GM23248 (cell line): ENCODE data around the gene PTCH1. TPM values are rescaled to one million over a fixed set of nuclear protein-coding genes. Genes with fewer than 3 reads are reported as not detected.

Experiments
- DNase-seq: peaks from one replicate; pipeline ENCODE4 v3.0.0-alpha.2; 2015
- H2AFZ ChIP-seq: fragments of 200-600 bp; sonication (generic); 2 replicates; pipeline ENCODE4 v1.6.1; 2016; ENCODE audit warnings: antibody characterized with exemption
- H3F3A ChIP-seq: fragments of 200-600 bp; sonication (generic); 2 replicates; pipeline ENCODE4 v1.6.1; 2016; ENCODE audit warnings: mild to moderate bottlenecking, antibody characterized with exemption, mixed run types; ENCODE audit not compliant: insufficient read depth
- H3K27ac ChIP-seq: fragments of 200-600 bp; sonication (generic); 2 replicates; pipeline ENCODE4 v1.5.1; 2016; ENCODE audit warnings: mild to moderate bottlenecking
- H3K27me3 ChIP-seq: fragments of 200-600 bp; sonication (generic); replicated peaks from 2 replicates; pipeline ENCODE4 v1.6.1; 2016; ENCODE audit warnings: mild to moderate bottlenecking; ENCODE audit not compliant: insufficient read depth
- H3K36me3 ChIP-seq: fragments of 200-600 bp; sonication (generic); 2 replicates; pipeline ENCODE4 v1.6.1; 2016; ENCODE audit warnings: low read depth, mild to moderate bottlenecking
- H3K4me1 ChIP-seq: fragments of 200-600 bp; sonication (generic); 2 replicates; pipeline ENCODE4 v1.6.1; 2016; ENCODE audit warnings: mild to moderate bottlenecking; ENCODE audit not compliant: insufficient read depth
- H3K4me2 ChIP-seq: fragments of 200-600 bp; sonication (generic); one replicate; pipeline ENCODE4 v1.6.1; 2016; ENCODE audit warnings: mild to moderate bottlenecking; ENCODE audit not compliant: unreplicated experiment
- H3K4me3 ChIP-seq: fragments of 200-600 bp; sonication (generic); 2 replicates; pipeline ENCODE4 v1.5.1; 2016; ENCODE audit warnings: mild to moderate bottlenecking
- H3K79me2 ChIP-seq: fragments of 200-600 bp; sonication (generic); 2 replicates; pipeline ENCODE4 v1.6.1; 2016; ENCODE audit warnings: mild to moderate bottlenecking; ENCODE audit not compliant: insufficient read depth
- H3K9ac ChIP-seq: fragments of 200-600 bp; sonication (generic); 2 replicates; pipeline ENCODE4 v1.6.1; 2016; ENCODE audit warnings: mild to moderate bottlenecking
- H3K9me2 ChIP-seq: fragments of 200-600 bp; sonication (generic); 2 replicates; pipeline ENCODE4 v1.6.1; 2016; ENCODE audit warnings: mixed run types, mild to moderate bottlenecking, moderate library complexity; ENCODE audit not compliant: insufficient read depth
- H3K9me3 ChIP-seq: fragments of 200-600 bp; sonication (generic); one replicate; pipeline ENCODE4 v1.6.1; 2017; ENCODE audit warnings: low read depth
- H4K20me1 ChIP-seq: fragments of 200-600 bp; sonication (generic); 2 replicates; pipeline ENCODE4 v1.6.0; 2016; ENCODE audit not compliant: insufficient read depth
- EZH2 ChIP-seq: fragments of 200-600 bp; sonication (generic); IDR thresholded peaks from 2 replicates; pipeline ENCODE4 v1.6.1; 2018; ENCODE audit warnings: antibody characterized with exemption, mild to moderate bottlenecking; ENCODE audit not compliant: insufficient read depth, poor library complexity, severe bottlenecking
- EZH2phosphoT487 ChIP-seq: fragments of 200-600 bp; sonication (generic); IDR thresholded peaks from 2 replicates; pipeline ENCODE4 v1.6.1; 2018; ENCODE audit warnings: antibody characterized with exemption, moderate library complexity, mild to moderate bottlenecking, low read depth; ENCODE audit not compliant: insufficient read depth
- WGBS, 2 experiments: methylation state at CpG; one replicate each; pipeline ENCODE4 v1.1.6; 2015 to 2017; ENCODE audit warnings: low lambda C conversion rate in 2 of 2, low coverage in 1 of 2; ENCODE audit errors: missing lambda C conversion rate in 2 of 2; 5-methylcytosine and 5-hydroxymethylcytosine counted together
- in situ Hi-C: fragments of 300-500 bp; cut with MboI; formaldehyde crosslinking; loops from 2 replicates; pipeline ENCODE4 v1.15.0; 2020
- polyA plus RNA-seq: library from polyadenylated mRNA; unstranded; fragments of >200 nt; fragmentation: Nextera tagmentation; extraction: Ambion mirVana; gene quantifications from 2 replicates; pipeline ENCODE4 v1.2.1, GENCODE V29; 2016
- total RNA-seq: library from RNA; depleted of rRNA; stranded (reverse); fragments of >200 nt; shearing (Covaris generic); gene quantifications from 2 replicates; pipeline ENCODE4 v1.2.3, GENCODE V29; 2014

Gene PTCH1
- total and polyA plus RNA-seq, 2 experiments from 2014 or later: 3.8 to 7.3 TPM

- H3K9ac ChIP-seq: no peak overlapping the region
- 0 out of 2 replicates have a peak, but pooled peaks cover 7% of the 10 kb centered on the region for H3K4me1 ChIP-seq
- peaks cover 5% of the 10 kb centered on the region; the same call in 1 of the 2 replicates for H3F3A ChIP-seq
- no peaks in the 10 kb centered on the region for H3K9me3 ChIP-seq
- in situ Hi-C loops: no loop called here
- H4K20me1 ChIP-seq: no peaks in the 10 kb centered on the region
- TF ChIP-seq EZH2 (no peak), EZH2phosphoT487 (no peak)
- H3K27me3 ChIP-seq: peaks cover 8% of the 10 kb centered on the region
- H3K36me3 ChIP-seq: no peaks in the 10 kb centered on the region
- peak overlapping the region; percentile 87 for H3K4me3 ChIP-seq
- peak overlapping the region; percentile 92 for H3K4me2 ChIP-seq
- no peaks in the 10 kb centered on the region for H3K9me2 ChIP-seq
- H3K27ac ChIP-seq: no peak overlapping the region
- WGBS, 2 experiments: 15% methylated on average over 41 to 48 of the region's 48 CpGs
- H3K79me2 ChIP-seq: peaks cover 6% of the 10 kb centered on the region; the same call in 1 of the 2 replicates
- peak; percentile 35 for DNase-seq
- H2AFZ ChIP-seq: no peak overlapping the region; the same call in 1 of the 2 replicates
Measured at GRCh38 chr9:95515272-95516113, 1.3 kb downstream of the PTCH1 start.

GRCh38 chr9:95514342-95514741, 2.4 kb downstream of the PTCH1 start:
- Histone ChIP-seq H3K9me3 (no peaks in the 10 kb centered on the region), H4K20me1 (no peaks in the 10 kb centered on the region), H3K4me1 (0 out of 2 replicates have a peak, but pooled peaks cover 7% of the 10 kb centered on the region), H3K27ac (no peak overlapping the region), H3K27me3 (peaks cover 4% of the 10 kb centered on the region), H3K9ac (no peak overlapping the region), H2AFZ (no peak overlapping the region), H3K4me3 (no peak overlapping the region), H3K4me2 (no peak overlapping the region), H3K36me3 (no peaks in the 10 kb centered on the region), H3K79me2 (peaks cover 6% of the 10 kb centered on the region; the same call in 1 of the 2 replicates), H3K9me2 (no peaks in the 10 kb centered on the region), H3F3A (peaks cover 14% of the 10 kb centered on the region)
- in situ Hi-C loops: no loop called here
- WGBS, 2 experiments: 91 to 95% methylated on average over 5 of the region's 5 CpGs
- DNase-seq: no peak
- no peak for TF ChIP-seq EZH2
- TF ChIP-seq EZH2phosphoT487: no peak

- Histone ChIP-seq H3K4me2 (no peak overlapping the region), H3K27me3 (peaks cover 4% of the 10 kb centered on the region), H3K4me3 (no peak overlapping the region), H3K9me2 (no peaks in the 10 kb centered on the region), H3F3A (peaks cover 15% of the 10 kb centered on the region), H3K4me1 (0 out of 2 replicates have a peak, but pooled peaks cover 7% of the 10 kb centered on the region), H4K20me1 (no peaks in the 10 kb centered on the region), H3K27ac (no peak overlapping the region), H3K9ac (no peak overlapping the region), H2AFZ (no peak overlapping the region), H3K36me3 (no peaks in the 10 kb centered on the region), H3K79me2 (peaks cover 6% of the 10 kb centered on the region; the same call in 1 of the 2 replicates), H3K9me3 (no peaks in the 10 kb centered on the region)
- DNase-seq: no peak
- in situ Hi-C loops: no loop called here
- TF ChIP-seq EZH2phosphoT487 (no peak), EZH2 (no peak)
- 73 to 75% methylated on average over 4 of the region's 4 CpGs for WGBS, 2 experiments
Measured at GRCh38 chr9:95513711-95514110, 3.1 kb downstream of the PTCH1 start.

GRCh38 chr9:95512709-95513095, 4.1 kb downstream of the PTCH1 start:
- in situ Hi-C loops: no loop called here
- TF ChIP-seq EZH2phosphoT487 (no peak), EZH2 (no peak)
- 0 out of 2 replicates have a peak, but pooled peaks cover 7% of the 10 kb centered on the region for H3K4me1 ChIP-seq
- peaks cover 15% of the 10 kb centered on the region for H3F3A ChIP-seq
- WGBS, 2 experiments: 72 to 75% methylated on average over 2 of the region's 2 CpGs
- no peaks in the 10 kb centered on the region for H3K9me2 ChIP-seq
- H3K27me3 ChIP-seq: no peaks in the 10 kb centered on the region
- H2AFZ ChIP-seq: no peak overlapping the region
- H3K9ac ChIP-seq: no peak overlapping the region
- peaks cover 6% of the 10 kb centered on the region; the same call in 1 of the 2 replicates for H3K79me2 ChIP-seq
- no peak overlapping the region for H3K4me2 ChIP-seq
- DNase-seq: no peak
- no peak overlapping the region for H3K4me3 ChIP-seq
- no peaks in the 10 kb centered on the region for H3K9me3 ChIP-seq
- H3K27ac ChIP-seq: no peak overlapping the region
- no peaks in the 10 kb centered on the region for H4K20me1 ChIP-seq
- H3K36me3 ChIP-seq: no peaks in the 10 kb centered on the region
